HG03571 (cell line): ENCODE measurements around the gene ZC3H10.

Experiments
- ATAC-seq: cut with Tn5 transposase; IDR thresholded peaks from one replicate; pipeline ENCODE4 v1.9.1; 2021; ENCODE audit not compliant: unreplicated experiment

The ZC3H10 gene

GRCh38 chr12:56164345-56164729 is 46.3 kb downstream of the ZC3H10 start:
- no peak for ATAC-seq

GRCh38 chr12:56165369-56165768 is 47.3 kb downstream of the ZC3H10 start:
- no peak for ATAC-seq

GRCh38 chr12:56169229-56169759 is 51.2 kb downstream of the ZC3H10 start:
- ATAC-seq = no peak

- no peak for ATAC-seq
Observed at GRCh38 chr12:56172839-56173238, 54.8 kb downstream of the ZC3H10 start.
